K562 (cell line): ENCODE data around the gene THOC5. TPM values are rescaled to one million over a fixed set of nuclear protein-coding genes. Genes with fewer than 3 reads are reported as not detected.
A peak's percentile ranks its signal among the peaks of the same experiment; 100 is the strongest.

ENCODE experiments used
- ATAC-seq: fragments of 200-7000 bp; cut with Tn5 transposase; 3 replicates; pipeline ENCODE4 v1.9.1; 2020; ENCODE audit warnings: moderate library complexity
- BruUV-seq: library from RNA; stranded (reverse); fragments of 400-500 nt; replicated peaks from 2 replicates; lab custom pipeline; 2021; lab: Mats Ljungman, UMichigan
- CTCF ChIA-PET: fragments of 300-600 bp; formaldehyde crosslinking; extraction: SDS; loops from one replicate; lab custom pipeline; 2021; ENCODE audit warnings: low intra/inter-chr PET ratio; lab: Yijun Ruan, JAX
- POLR2A ChIA-PET: fragments of 300-600, 350-650 bp; sonication (Branson Sonifier 250); formaldehyde crosslinking; extraction: SDS; loops from one replicate; lab custom pipeline; 2021; ENCODE audit warnings: antibody characterized with exemption, inconsistent platforms; lab: Yijun Ruan, JAX
- DNase-seq, 4 experiments: peaks; one replicate each; pipeline versions ENCODE4 v3.0.0 to v3.0.0-alpha.2; 2011 to 2018; ENCODE audit warnings: low spot score in 3 of 4, mixed read lengths in 3 of 4; ENCODE audit errors: extremely low read depth in 1 of 4
- FAIRE-seq: peaks from 2 replicates; lab custom pipeline; 2011; peaks lifted over from hg19 to GRCh38; lab: Jason Lieb, UNC
- H2AFZ ChIP-seq: 2 replicates; pipeline ENCODE4 v1.6.0; 2011; ENCODE audit warnings: low read depth, low read length, control low read depth, inconsistent platforms
- H3K27ac ChIP-seq: fragments of 200-600 bp; 3 replicates; pipeline ENCODE4 v1.8.0; 2011; ENCODE audit warnings: low read depth, mild to moderate bottlenecking, control low read depth, inconsistent platforms, low read length, moderate library complexity, mixed read lengths; ENCODE audit errors: extremely low read depth
- H3K27me3 ChIP-seq, 2 experiments: fragments of 300-600 bp in 1 of 2; 2 replicates in 1 of 2; 3 replicates in 1 of 2; pipeline versions ENCODE4 v1.6.0 to v1.8.0; 2011; ENCODE audit warnings: inconsistent platforms in 2 of 2, low read length in 2 of 2, mild to moderate bottlenecking in 1 of 2, mixed read lengths in 1 of 2, moderate library complexity in 1 of 2; ENCODE audit not compliant: control insufficient read depth in 2 of 2, insufficient read depth in 2 of 2
- H3K36me3 ChIP-seq: fragments of 300-600 bp; 3 replicates; pipeline ENCODE4 v1.8.0; 2011; ENCODE audit warnings: mild to moderate bottlenecking, low read length, inconsistent platforms; ENCODE audit not compliant: control insufficient read depth, insufficient read depth
- H3K4me1 ChIP-seq, 2 experiments: fragments of 200-600 bp in 1 of 2; replicated peaks in 1 of 2; 2 replicates in 1 of 2; 3 replicates in 1 of 2; pipeline versions ENCODE4 v1.5.1 to v1.8.0; 2011; ENCODE audit warnings: inconsistent platforms in 2 of 2, low read length in 2 of 2, mild to moderate bottlenecking in 1 of 2, mixed read lengths in 1 of 2, moderate library complexity in 1 of 2; ENCODE audit not compliant: control insufficient read depth in 2 of 2, insufficient read depth in 2 of 2
- H3K4me2 ChIP-seq: 2 replicates; pipeline ENCODE4 v1.6.1; 2011; ENCODE audit warnings: low read length, control low read depth, inconsistent platforms, mixed read lengths; ENCODE audit not compliant: insufficient read depth
- H3K4me3 ChIP-seq: fragments of 200-600 bp; sonication (generic), shearing (Covaris generic); 2 replicates; pipeline ENCODE4 v1.5.1; 2016; ENCODE audit warnings: control low read depth, inconsistent platforms
- H3K79me2 ChIP-seq: fragments of 200-600 bp; 3 replicates; pipeline ENCODE4 v1.8.0; 2011; ENCODE audit warnings: low read length, inconsistent platforms; ENCODE audit not compliant: control insufficient read depth, insufficient read depth
- H3K9ac ChIP-seq, 2 experiments: 2 replicates each; pipeline versions ENCODE4 v1.6.0 to v1.6.1; 2011; ENCODE audit warnings: low read depth in 2 of 2, low read length in 2 of 2, control low read depth in 1 of 2, inconsistent platforms in 1 of 2, mild to moderate bottlenecking in 1 of 2, mixed read lengths in 1 of 2; ENCODE audit not compliant: insufficient read depth in 1 of 2
- H3K9me1 ChIP-seq: one replicate; pipeline ENCODE4 v1.6.0; 2011; ENCODE audit warnings: inconsistent platforms, mild to moderate bottlenecking, low read length, moderate library complexity; ENCODE audit not compliant: control insufficient read depth, insufficient read depth
- H3K9me3 ChIP-seq: replicated peaks from 2 replicates; pipeline ENCODE4 v1.5.1; 2011; ENCODE audit warnings: low read depth, low read length, inconsistent platforms; ENCODE audit not compliant: control insufficient read depth, insufficient read depth
- H4K20me1 ChIP-seq: replicated peaks from 2 replicates; pipeline ENCODE4 v1.6.1; 2011; ENCODE audit warnings: low read length, inconsistent platforms, mixed read lengths; ENCODE audit not compliant: control insufficient read depth, insufficient read depth
- RBM25 ChIP-seq: fragments of 200-400 bp; formaldehyde crosslinking; IDR thresholded peaks from 2 replicates; pipeline ENCODE4 v1.6.1; 2018; ENCODE audit warnings: low read length, low read depth, moderate library complexity; ENCODE audit not compliant: severe bottlenecking
- RCOR1 ChIP-seq, 2 experiments: IDR thresholded peaks; 2 replicates each; pipeline ENCODE4 v1.6.1; 2012; ENCODE audit warnings: low read depth in 2 of 2, low read length in 2 of 2, borderline replicate concordance in 1 of 2, improper control_type of control experiment in 1 of 2
- SMARCA4 ChIP-seq: fragments of 450-650 bp; IDR thresholded peaks from 2 replicates; pipeline ENCODE4 v1.6.1; 2016
- ZBTB5 ChIP-seq: fragments of 450-650 bp; IDR thresholded peaks from 2 replicates; pipeline ENCODE4 v1.6.1; 2017; ENCODE audit warnings: antibody characterized with exemption
- ZNF311 ChIP-seq: fragments of 250-450 bp; sonication (Bioruptor Pico); IDR thresholded peaks from 2 replicates; pipeline ENCODE4 v1.4.0; 2020; ENCODE audit warnings: mild to moderate bottlenecking, moderate library complexity
- WGBS: fragments of 100-300 bp; shearing (Covaris generic); methylation state at CpG from one replicate; pipeline ENCODE4 v1.1.6; 2016; ENCODE audit warnings: low coverage, mixed read lengths; ENCODE audit not compliant: insufficient coverage; ENCODE audit errors: missing lambda C conversion rate; 5-methylcytosine and 5-hydroxymethylcytosine counted together
- in situ Hi-C: fragments of 300-500 bp; cut with MboI; formaldehyde crosslinking; loops from 4 replicates; pipeline ENCODE4 v1.15.0; 2018; ENCODE audit warnings: inconsistent platforms, mixed read lengths
- intact Hi-C: fragments of 100-400 bp; cut with micrococcal nuclease; formaldehyde crosslinking; loops from 2 replicates; pipeline ENCODE4 v1.14.2; 2022
- polyA plus RNA-seq, 8 experiments: library from polyadenylated mRNA; depleted of rRNA in 4 of 8; stranded (reverse) in 5 of 8; unstranded in 3 of 8; fragments of >200 nt; fragmentation: Nextera tagmentation in 2 of 8; fragmentation: Illumina TruSeq in 1 of 8; extraction: Ambion mirVana in 2 of 8; extraction: Trizol in 1 of 8; gene quantifications; 2 replicates each; pipeline versions ENCODE4 v1.2.1 to v1.2.3, GENCODE V29; 2011 to 2014; ENCODE audit warnings: inconsistent platforms in 1 of 8, missing spikeins in 1 of 8
- total RNA-seq, 7 experiments: library from RNA; depleted of rRNA in 6 of 7; stranded (reverse); fragments of >200 nt in 6 of 7; fragmentation: Illumina TruSeq in 2 of 7; extraction: Trizol in 2 of 7; gene quantifications; 2 replicates each; pipeline versions ENCODE4 v1.2.1 to v1.2.3, GENCODE V29; 2011 to 2021; ENCODE audit warnings: low replicate concordance in 1 of 7
- TF ChIP-seq, protein P1 (sequence below): fragments of 450-650 bp; formaldehyde crosslinking; IDR thresholded peaks from 2 replicates; pipeline ENCODE4 v1.4.0; 2020; ENCODE audit warnings: mild to moderate bottlenecking, mixed read lengths

THOC5 gene
- total and polyA plus RNA-seq, 9 of the 15 experiments (the other 6 are each of a cell fraction or from before 2014, with no cell fraction given), result 45.3 to 96.5 (median 51.4) TPM

DNA sequence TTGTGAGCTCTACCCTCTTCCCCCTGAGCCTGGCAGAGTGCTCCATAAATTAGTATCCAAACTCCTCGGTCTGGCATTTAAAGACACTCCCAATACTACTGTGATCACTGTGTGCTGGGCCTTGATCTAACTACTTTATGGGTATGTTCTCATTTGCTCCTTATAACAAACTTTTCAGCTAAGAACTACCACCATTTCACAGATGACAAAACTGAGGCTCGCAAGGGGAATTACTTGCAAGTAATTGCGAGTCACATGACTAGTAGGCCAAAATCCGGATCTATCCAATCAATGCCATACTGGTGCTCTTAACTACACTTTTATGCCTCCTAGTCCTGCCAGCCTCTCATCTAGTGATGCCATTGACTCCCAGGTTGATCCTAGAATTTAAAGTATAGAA lies 3.6 kb downstream of the THOC5 start:
- Histone ChIP-seq H2AFZ (no peak overlapping the region), H3K9me1 (no peaks in the 10 kb centered on the region), H3K9ac (no peak overlapping the region), H3K27me3 (no peaks in the 10 kb centered on the region), H3K36me3 (peaks cover 43% of the 10 kb centered on the region; the same call in 2 of the 3 replicates), H3K9me3 (no peaks in the 10 kb centered on the region), H3K27ac (no peak overlapping the region), H3K79me2 (peaks cover 28% of the 10 kb centered on the region), H3K4me1 (peaks cover 0 to 8% of the 10 kb centered on the region in 2 experiments; a peak in 2 of 5 replicates), H3K4me3 (no peak overlapping the region), H3K4me2 (no peak overlapping the region), H4K20me1 (no peaks in the 10 kb centered on the region)
- ATAC-seq, result no peak
- POLR2A ChIA-PET, result no interaction called here
- no peak for DNase-seq
- TF ChIP-seq SMARCA4 (no peak), ZBTB5 (no peak), RCOR1 (IDR thresholded peaks at IDR 0.05; ENCODE audit: borderline replicate concordance in 1 of 2, low read depth in 2 of 2, low read length in 2 of 2) (no peak), ZNF311 (CRISPR knock-in tag) (no peak), RBM25 (peak; percentile 52)
- TF ChIP-seq, protein P1, sequence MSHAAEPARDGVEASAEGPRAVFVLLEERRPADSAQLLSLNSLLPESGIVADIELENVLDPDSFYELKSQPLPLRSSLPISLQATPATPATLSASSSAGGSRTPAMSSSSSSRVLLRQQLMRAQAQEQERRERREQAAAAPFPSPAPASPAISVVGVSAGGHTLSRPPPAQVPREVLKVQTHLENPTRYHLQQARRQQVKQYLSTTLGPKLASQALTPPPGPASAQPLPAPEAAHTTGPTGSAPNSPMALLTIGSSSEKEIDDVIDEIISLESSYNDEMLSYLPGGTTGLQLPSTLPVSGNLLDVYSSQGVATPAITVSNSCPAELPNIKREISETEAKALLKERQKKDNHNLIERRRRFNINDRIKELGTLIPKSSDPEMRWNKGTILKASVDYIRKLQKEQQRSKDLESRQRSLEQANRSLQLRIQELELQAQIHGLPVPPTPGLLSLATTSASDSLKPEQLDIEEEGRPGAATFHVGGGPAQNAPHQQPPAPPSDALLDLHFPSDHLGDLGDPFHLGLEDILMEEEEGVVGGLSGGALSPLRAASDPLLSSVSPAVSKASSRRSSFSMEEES (CRISPR knock-in tag), result peak; percentile 31; the same call in 1 of the 2 replicates
- no peak for FAIRE-seq
- 89% methylated on average over 4 of the region's 4 CpGs for WGBS
- intact Hi-C loops (no loop called here), in situ Hi-C loops (no loop called here)
- no TSS peak for BruUV-seq
- CTCF ChIA-PET, result no interaction called here
